GM21529 (cell line): ENCODE data around the gene HDAC6.
"Not testable (repeated sequence)": the region's sequence is repeated elsewhere in the genome, so short reads cannot be mapped to it uniquely, and the experiment has no call there.

ENCODE experiments used
- ATAC-seq: cut with Tn5 transposase; IDR thresholded peaks from one replicate; pipeline ENCODE4 v1.9.1; 2021; ENCODE audit not compliant: unreplicated experiment

HDAC6 gene

GRCh38 chrX:48824066-48824465 lies 22.2 kb downstream of the HDAC6 start:
- ATAC-seq: no peak

- ATAC-seq: no peak
Measured at GRCh38 chrX:48826135-48826875, 24.4 kb downstream of the HDAC6 start, which contains the start of gene ERAS. Gene ERAS, plus strand, starts transcription at chrX:48826513. Its CDS starts 2,611 bp downstream, at chrX:48829124.

DNA sequence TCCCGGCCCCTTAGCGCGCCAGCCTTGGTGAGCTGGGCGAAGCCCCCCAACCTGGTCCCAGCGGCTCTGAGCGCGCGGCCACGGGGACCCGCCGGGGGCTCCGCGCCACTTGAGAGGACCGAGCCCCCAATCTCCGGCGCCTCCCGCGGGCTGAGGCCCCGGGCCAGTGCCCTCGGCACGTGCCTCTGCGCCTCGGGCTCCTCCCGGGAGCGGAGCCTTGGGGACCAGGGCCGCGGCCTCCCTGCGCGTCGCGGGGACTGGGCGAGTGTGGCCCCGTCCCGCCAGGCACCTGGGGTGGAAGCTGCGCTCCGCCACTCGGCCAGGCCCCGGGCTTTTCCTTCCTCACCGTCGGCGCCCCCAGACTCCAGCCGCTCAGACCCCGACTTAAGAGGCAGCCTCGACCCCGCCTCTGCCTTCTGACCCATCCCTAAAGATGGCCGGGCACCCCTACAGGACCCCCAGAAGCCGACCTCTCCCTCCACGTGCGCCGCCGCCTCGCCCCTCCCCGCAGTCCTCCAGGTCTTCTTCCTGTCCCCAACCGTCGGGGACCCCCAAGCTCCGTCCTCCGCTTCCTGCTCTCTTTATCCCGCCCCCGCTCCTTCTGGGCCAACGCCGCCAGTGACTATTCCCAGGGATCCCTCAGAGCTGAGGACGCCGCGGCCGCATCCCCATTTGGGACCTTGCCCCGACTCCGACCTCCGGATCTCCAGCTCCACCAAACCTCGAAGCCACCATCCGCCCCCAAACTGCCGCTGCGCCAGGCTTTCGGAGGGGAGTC lies 25.2 kb downstream of the HDAC6 start:
- no peak for ATAC-seq

DNA sequence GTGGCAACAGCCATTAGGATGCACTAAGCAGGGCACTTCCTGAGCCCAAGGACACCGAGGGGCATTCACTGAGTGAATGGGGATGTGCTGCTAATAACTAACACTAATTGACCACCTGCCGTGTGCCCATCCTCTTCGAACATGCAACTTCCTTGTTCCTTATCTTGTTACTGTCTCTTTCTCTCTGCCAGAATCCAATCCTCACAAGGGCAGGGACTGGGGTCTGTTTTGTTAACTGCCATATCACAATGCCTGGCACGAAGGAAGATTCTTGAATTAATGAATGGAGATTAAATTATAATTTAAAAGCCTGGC lies 25.7 kb downstream of the HDAC6 start:
- no peak for ATAC-seq

- no peak for ATAC-seq
Measured at GRCh38 chrX:48829016-48829735, 27.3 kb downstream of the HDAC6 start.

DNA sequence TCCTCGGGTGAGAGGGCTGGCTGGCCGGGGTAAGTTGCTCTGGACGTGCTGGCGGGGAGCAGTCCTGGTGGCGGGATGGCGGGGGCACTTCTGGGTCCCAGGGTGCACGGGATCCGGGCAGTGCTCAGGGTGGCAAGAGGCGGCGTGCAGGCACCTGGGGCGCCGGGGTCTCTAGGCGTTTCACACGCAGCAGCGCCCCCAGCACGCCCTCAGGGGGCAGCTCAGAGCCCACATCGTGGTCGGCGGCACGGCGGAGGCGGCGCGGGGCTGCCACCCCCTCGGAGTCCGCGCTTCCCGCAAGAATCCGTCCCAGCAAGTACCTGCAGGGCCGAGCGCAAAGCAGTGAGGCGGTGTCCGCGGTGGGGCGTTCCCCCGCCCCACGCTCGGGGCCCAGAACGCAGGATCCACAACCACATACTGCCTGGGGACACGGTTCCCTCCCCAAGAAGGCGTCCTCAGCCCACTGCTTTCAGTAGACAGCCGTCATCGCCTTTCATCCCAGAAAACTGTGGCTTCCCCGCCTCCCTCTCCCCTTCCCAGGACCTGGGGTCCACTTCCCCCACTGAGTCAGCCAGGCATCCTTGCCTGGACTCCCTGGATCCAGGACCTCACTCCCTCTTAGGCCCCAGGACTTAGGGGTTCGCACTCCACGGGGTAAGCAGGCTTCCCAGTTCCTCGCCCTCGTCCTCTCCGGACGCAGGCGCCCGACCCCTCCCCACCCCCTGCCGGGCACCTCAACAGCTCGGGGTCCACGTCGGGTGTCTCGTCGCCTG lies 29.5 kb downstream of the HDAC6 start:
- ATAC-seq: no peak

DNA sequence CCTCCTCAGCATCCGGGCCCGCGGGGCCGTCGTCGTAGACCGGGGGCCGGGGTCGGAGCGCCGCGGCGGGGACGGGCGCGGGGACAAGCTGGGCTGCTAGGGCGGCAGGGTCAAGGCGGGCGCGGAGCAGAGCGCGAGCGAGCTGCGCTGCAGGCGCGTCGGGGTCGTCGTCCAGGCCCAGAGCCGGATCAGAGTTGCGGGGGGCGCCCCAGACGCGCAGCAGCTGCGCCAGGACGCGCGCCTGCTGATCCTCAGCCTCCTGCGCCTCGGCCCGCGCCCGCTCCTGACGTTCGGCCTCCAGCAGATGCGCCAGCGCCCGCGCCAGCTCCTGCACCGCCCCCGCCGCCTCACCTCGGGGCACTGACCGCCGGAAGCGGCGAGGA lies 30.0 kb downstream of the HDAC6 start:
- no peak for ATAC-seq

- no peak for ATAC-seq
Measured at GRCh38 chrX:48833542-48834138, 31.8 kb downstream of the HDAC6 start.

DNA sequence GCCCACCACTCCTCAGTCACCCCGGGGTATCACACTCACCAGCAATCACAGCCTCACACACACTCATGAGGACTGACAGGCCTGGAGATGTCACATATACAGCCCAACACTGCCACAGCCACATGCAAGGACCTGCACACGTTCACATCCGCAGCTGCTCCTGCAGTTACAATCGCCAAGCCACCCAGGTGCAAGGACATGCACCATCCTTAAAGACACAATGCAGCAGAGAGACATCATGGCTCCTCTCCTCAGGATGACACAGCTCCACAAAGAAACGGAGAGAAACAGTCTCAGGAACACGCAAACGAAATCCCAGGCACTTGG lies 32.5 kb downstream of the HDAC6 start:
- no peak for ATAC-seq

- ATAC-seq: no peak
Measured at GRCh38 chrX:48835524-48836329, 33.9 kb downstream of the HDAC6 start, which contains the start of gene PCSK1N. Gene PCSK1N, minus strand, starts transcription at chrX:48835610. Its CDS starts 78 bp downstream, at chrX:48835532.

- ATAC-seq: no peak
Measured at GRCh38 chrX:48839686-48840085, 37.8 kb downstream of the HDAC6 start.

GRCh38 chrX:48848847-48849246 lies 47.0 kb downstream of the HDAC6 start:
- no peak for ATAC-seq

DNA sequence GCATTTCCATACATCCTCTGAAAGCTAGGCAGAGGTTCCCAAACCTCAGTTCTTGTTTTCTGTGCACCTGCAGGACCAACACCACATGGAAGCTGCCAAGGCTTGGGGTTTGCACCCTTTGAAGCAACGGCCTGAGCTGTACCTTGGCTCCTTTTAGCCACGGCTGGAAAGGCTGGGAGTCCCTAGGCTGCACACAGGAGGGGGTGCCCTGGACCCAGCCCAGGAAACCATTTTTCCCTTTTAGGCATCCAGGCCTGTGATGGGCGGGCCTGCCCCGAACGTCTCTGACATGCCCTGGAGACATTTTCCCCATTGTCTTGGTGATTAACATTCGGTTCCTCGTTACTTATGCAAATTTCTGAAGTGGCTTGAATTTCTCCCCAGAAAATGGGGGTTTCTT lies 51.0 kb downstream of the HDAC6 start:
- ATAC-seq: no peak

DNA sequence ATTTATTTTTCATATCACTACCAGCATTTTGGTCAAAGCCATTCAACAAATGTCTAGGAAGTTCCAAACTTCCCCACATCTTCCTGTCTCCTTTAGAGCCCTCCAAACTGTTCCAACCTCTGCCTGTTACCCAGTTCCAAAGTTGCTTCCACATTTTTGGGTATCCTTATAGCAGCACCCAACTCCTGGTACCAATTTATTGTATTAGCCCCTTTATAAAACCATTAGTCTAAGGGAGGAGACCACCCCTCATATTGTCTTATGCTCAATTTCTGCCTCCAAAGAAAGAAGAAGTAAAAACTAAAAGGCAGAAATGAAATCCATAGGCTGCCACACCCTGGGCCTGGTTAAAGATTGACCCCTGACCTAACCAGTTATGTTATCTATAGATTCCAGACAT lies 51.6 kb downstream of the HDAC6 start:
- not testable (repeated sequence) for ATAC-seq

GRCh38 chrX:48854121-48854804 lies 52.4 kb downstream of the HDAC6 start:
- ATAC-seq: not testable (repeated sequence)

DNA sequence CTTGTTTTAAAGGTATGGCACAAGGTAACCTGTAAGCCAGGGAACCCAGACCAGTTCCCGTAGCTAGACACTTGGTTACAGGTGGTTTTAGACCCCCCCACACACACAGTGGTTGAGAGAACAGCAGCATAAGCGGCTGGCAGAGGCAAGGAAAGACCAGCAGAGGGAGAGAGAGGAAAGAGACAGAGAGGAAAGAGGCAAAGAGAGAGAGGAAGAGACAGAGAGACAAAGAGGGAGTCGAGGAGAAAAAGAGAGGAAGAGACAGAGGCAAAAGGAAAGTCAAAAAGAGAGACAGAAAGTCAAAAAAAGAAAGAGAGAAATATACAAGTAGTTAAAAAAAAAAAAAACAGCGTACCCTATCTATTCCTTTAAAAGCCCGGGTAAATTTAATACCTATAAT lies 53.0 kb downstream of the HDAC6 start:
- no peak for ATAC-seq

DNA sequence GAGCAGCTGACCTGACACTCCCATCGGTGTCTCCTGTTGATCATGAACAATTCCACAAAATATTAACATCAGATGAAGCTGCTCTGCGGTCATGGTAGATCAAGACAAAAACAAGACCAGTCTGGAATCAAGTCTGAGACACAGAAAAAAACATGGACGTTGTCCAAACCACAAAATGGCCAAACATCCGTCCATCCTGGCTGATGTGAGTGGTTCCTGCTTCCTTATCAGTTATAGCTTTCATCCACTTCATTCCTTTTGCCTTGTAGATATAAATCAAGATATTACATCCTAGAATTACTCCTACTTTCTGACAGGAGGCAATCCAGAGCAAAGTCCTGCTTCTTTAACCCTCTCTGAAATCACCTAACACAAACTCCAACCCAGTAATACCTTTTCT lies 62.3 kb downstream of the HDAC6 start:
- ATAC-seq: no peak

DNA sequence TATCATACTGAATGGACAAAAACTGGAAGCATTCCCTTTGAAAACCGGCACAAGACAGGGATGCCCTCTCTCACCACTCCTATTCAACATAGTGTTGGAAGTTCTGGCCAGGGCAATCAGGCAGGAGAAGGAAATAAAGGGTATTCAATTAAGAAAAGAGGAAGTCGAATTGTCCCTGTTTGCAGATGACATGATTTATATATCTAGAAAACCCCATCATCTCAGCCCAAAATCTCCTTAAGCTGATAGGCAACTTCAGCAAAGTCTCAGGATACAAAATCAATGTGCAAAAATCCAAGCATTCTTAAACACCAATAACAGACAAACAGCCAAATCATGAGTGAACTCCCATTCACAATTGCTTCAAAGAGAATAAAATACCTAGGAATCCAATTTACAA lies 70.2 kb downstream of the HDAC6 start:
- ATAC-seq: not testable (repeated sequence)
